HEK293 (cell line): ENCODE results near the gene MAML2.

Experiments
- CTCF ChIA-PET: fragments of 350-600 bp; formaldehyde crosslinking; extraction: SDS; loops from one replicate; lab custom pipeline; 2021; ENCODE audit warnings: antibody characterized with exemption; lab: Yijun Ruan, JAX
- POLR2A ChIA-PET: fragments of 300-600 bp; formaldehyde crosslinking; extraction: SDS; loops from one replicate; lab custom pipeline; 2020; ENCODE audit warnings: antibody characterized with exemption, inconsistent platforms; lab: Yijun Ruan, JAX
- H3K27ac ChIP-seq: fragments of 200-500 bp; sonication (Bioruptor generic); 2 replicates; pipeline ENCODE4 v1.5.1; 2014; ENCODE audit warnings: low read depth, low read length, control low read depth, inconsistent platforms; ENCODE audit errors: extremely low read depth
- H3K36me3 ChIP-seq, 2 experiments: fragments of 200-500 bp in 1 of 2; sonication (Bioruptor generic) in 1 of 2; 1 replicate in 1 of 2; 2 replicates in 1 of 2; pipeline ENCODE4 v1.5.1; 2014 to 2017; ENCODE audit warnings: inconsistent platforms in 2 of 2, low read length in 2 of 2; ENCODE audit not compliant: control insufficient read depth in 2 of 2, insufficient read depth in 1 of 2
- H3K4me1 ChIP-seq: fragments of 200-500 bp; sonication (Bioruptor generic); 2 replicates; pipeline ENCODE4 v1.5.1; 2014; ENCODE audit warnings: mild to moderate bottlenecking, low read length, inconsistent platforms; ENCODE audit not compliant: control insufficient read depth, insufficient read depth
- H3K4me3 ChIP-seq: 2 replicates; pipeline ENCODE4 v1.5.1; 2011; ENCODE audit warnings: low read depth, mild to moderate bottlenecking, control low read depth, low read length, moderate library complexity
- H3K9me3 ChIP-seq: fragments of 200-500 bp; sonication (Bioruptor generic); 2 replicates; pipeline ENCODE4 v1.5.1; 2014; ENCODE audit warnings: low read depth, low read length, inconsistent platforms; ENCODE audit not compliant: control insufficient read depth, insufficient read depth
- GLIS1 ChIP-seq: fragments of 450-650 bp; formaldehyde crosslinking; IDR thresholded peaks from 2 replicates; pipeline ENCODE4 v1.5.1; 2016; ENCODE audit warnings: missing biosample characterization, missing genetic modification characterization
- KLF16 ChIP-seq: fragments of 450-650 bp; formaldehyde crosslinking; IDR thresholded peaks from 2 replicates; pipeline ENCODE4 v1.5.1; 2017; ENCODE audit warnings: missing biosample characterization, missing genetic modification characterization
- KLF9 ChIP-seq: fragments of 450-650 bp; formaldehyde crosslinking; IDR thresholded peaks from 2 replicates; pipeline ENCODE4 v1.5.1; 2016; ENCODE audit warnings: missing biosample characterization, missing genetic modification characterization, low read depth
- MZF1 ChIP-seq: fragments of 450-650 bp; formaldehyde crosslinking; IDR thresholded peaks from 2 replicates; pipeline ENCODE4 v1.5.1; 2017; ENCODE audit warnings: missing biosample characterization, missing genetic modification characterization, borderline replicate concordance
- TCF7L2 ChIP-seq: IDR thresholded peaks from 2 replicates; pipeline ENCODE4 v1.6.1; 2011; ENCODE audit warnings: low read depth, mild to moderate bottlenecking, inconsistent platforms, low read length, moderate library complexity, borderline replicate concordance
- ZBTB8A ChIP-seq: fragments of 450-650 bp; formaldehyde crosslinking; IDR thresholded peaks from 2 replicates; pipeline ENCODE4 v1.5.1; 2016; ENCODE audit warnings: missing biosample characterization, missing genetic modification characterization
- ZFP3 ChIP-seq: fragments of 450-650 bp; formaldehyde crosslinking; IDR thresholded peaks from 2 replicates; pipeline ENCODE4 v1.5.1; 2016; ENCODE audit warnings: low read depth, missing biosample characterization, missing genetic modification characterization
- ZFP69B ChIP-seq: fragments of 450-650 bp; formaldehyde crosslinking; IDR thresholded peaks from 2 replicates; pipeline ENCODE4 v1.5.1; 2016; ENCODE audit warnings: missing biosample characterization, missing genetic modification characterization
- ZNF112 ChIP-seq: fragments of 450-650 bp; formaldehyde crosslinking; IDR thresholded peaks from 2 replicates; pipeline ENCODE4 v1.5.0; 2017; ENCODE audit warnings: missing biosample characterization, missing genetic modification characterization
- ZNF16 ChIP-seq: fragments of 450-650 bp; formaldehyde crosslinking; IDR thresholded peaks from 2 replicates; pipeline ENCODE4 v1.5.1; 2016; ENCODE audit warnings: low read depth, missing biosample characterization, missing genetic modification characterization
- ZNF169 ChIP-seq: fragments of 450-650 bp; formaldehyde crosslinking; IDR thresholded peaks from 2 replicates; pipeline ENCODE4 v1.5.1; 2016; ENCODE audit warnings: missing biosample characterization, missing genetic modification characterization
- ZNF239 ChIP-seq: fragments of 450-650 bp; formaldehyde crosslinking; IDR thresholded peaks from 2 replicates; pipeline ENCODE4 v1.5.1; 2016; ENCODE audit warnings: missing biosample characterization, missing genetic modification characterization
- ZNF274 ChIP-seq, 2 experiments: fragments of 200-500 bp in 1 of 2; fragments of 450-650 bp in 1 of 2; sonication (Bioruptor generic) in 1 of 2; formaldehyde crosslinking in 1 of 2; IDR thresholded peaks; 2 replicates each; pipeline versions ENCODE4 v1.5.1 to v1.6.1; 2014 to 2016; ENCODE audit warnings: borderline replicate concordance in 1 of 2, inconsistent platforms in 1 of 2, low read length in 1 of 2, missing biosample characterization in 1 of 2, missing genetic modification characterization in 1 of 2
- ZNF292 ChIP-seq: fragments of 450-650 bp; formaldehyde crosslinking; IDR thresholded peaks from 2 replicates; pipeline ENCODE4 v1.5.1; 2016; ENCODE audit warnings: low read depth, missing biosample characterization, missing genetic modification characterization, borderline replicate concordance
- ZNF311 ChIP-seq: fragments of 450-650 bp; formaldehyde crosslinking; IDR thresholded peaks from 2 replicates; pipeline ENCODE4 v1.5.1; 2017; ENCODE audit warnings: missing biosample characterization, missing genetic modification characterization, borderline replicate concordance
- ZNF324 ChIP-seq: fragments of 450-650 bp; formaldehyde crosslinking; IDR thresholded peaks from 2 replicates; pipeline ENCODE4 v1.5.1; 2016; ENCODE audit warnings: missing biosample characterization, missing genetic modification characterization
- ZNF335 ChIP-seq: fragments of 450-650 bp; formaldehyde crosslinking; conservative IDR thresholded peaks from 2 replicates; pipeline ENCODE4 v1.5.1; 2016; ENCODE audit warnings: missing biosample characterization, missing genetic modification characterization
- ZNF416 ChIP-seq: fragments of 450-650 bp; formaldehyde crosslinking; IDR thresholded peaks from 2 replicates; pipeline ENCODE4 v1.5.1; 2016; ENCODE audit warnings: missing biosample characterization, missing genetic modification characterization
- ZNF423 ChIP-seq: fragments of 450-650 bp; formaldehyde crosslinking; IDR thresholded peaks from 2 replicates; pipeline ENCODE4 v1.5.1; 2016; ENCODE audit warnings: missing biosample characterization, missing genetic modification characterization
- ZNF473 ChIP-seq: fragments of 450-650 bp; formaldehyde crosslinking; IDR thresholded peaks from 2 replicates; pipeline ENCODE4 v1.5.1; 2017; ENCODE audit warnings: missing biosample characterization, missing genetic modification characterization
- ZNF558 ChIP-seq: fragments of 450-650 bp; formaldehyde crosslinking; IDR thresholded peaks from 2 replicates; pipeline ENCODE4 v1.5.1; 2016; ENCODE audit warnings: missing biosample characterization, missing genetic modification characterization
- ZNF560 ChIP-seq: fragments of 450-650 bp; formaldehyde crosslinking; IDR thresholded peaks from 2 replicates; pipeline ENCODE4 v1.5.1; 2017; ENCODE audit warnings: missing biosample characterization, missing genetic modification characterization, borderline replicate concordance
- ZNF585B ChIP-seq: fragments of 450-650 bp; formaldehyde crosslinking; IDR thresholded peaks from 2 replicates; pipeline ENCODE4 v1.5.1; 2016; ENCODE audit warnings: missing biosample characterization, missing genetic modification characterization
- ZNF621 ChIP-seq: fragments of 450-650 bp; formaldehyde crosslinking; IDR thresholded peaks from 2 replicates; pipeline ENCODE4 v1.5.1; 2017; ENCODE audit warnings: missing biosample characterization, missing genetic modification characterization
- ZNF707 ChIP-seq: fragments of 450-650 bp; formaldehyde crosslinking; IDR thresholded peaks from 2 replicates; pipeline ENCODE4 v1.5.1; 2016; ENCODE audit warnings: missing biosample characterization, missing genetic modification characterization
- ZNF76 ChIP-seq: fragments of 450-650 bp; formaldehyde crosslinking; IDR thresholded peaks from 2 replicates; pipeline ENCODE4; 2016; ENCODE audit warnings: low read depth, missing biosample characterization, missing genetic modification characterization, borderline replicate concordance
- ZNF837 ChIP-seq: fragments of 450-650 bp; formaldehyde crosslinking; IDR thresholded peaks from 2 replicates; pipeline ENCODE4 v1.5.1; 2016; ENCODE audit warnings: missing biosample characterization, missing genetic modification characterization
- ZSCAN18 ChIP-seq: fragments of 450-650 bp; formaldehyde crosslinking; IDR thresholded peaks from 2 replicates; pipeline ENCODE4 v1.5.1; 2016; ENCODE audit warnings: missing biosample characterization, missing genetic modification characterization
- TF ChIP-seq, protein P1 (sequence below): fragments of 450-650 bp; formaldehyde crosslinking; IDR thresholded peaks from 2 replicates; pipeline ENCODE4; 2016; ENCODE audit warnings: missing biosample characterization, missing genetic modification characterization
- TF ChIP-seq, protein P2 (sequence below): IDR thresholded peaks from 2 replicates; pipeline ENCODE4 v1.6.1; 2011; ENCODE audit warnings: mild to moderate bottlenecking, low read depth, low read length, borderline replicate concordance
- TF ChIP-seq, protein P3 (sequence below): fragments of 450-650 bp; formaldehyde crosslinking; IDR thresholded peaks from 2 replicates; pipeline ENCODE4 v1.5.1; 2016; ENCODE audit warnings: missing biosample characterization, missing genetic modification characterization, low read depth

The MAML2 gene

DNA sequence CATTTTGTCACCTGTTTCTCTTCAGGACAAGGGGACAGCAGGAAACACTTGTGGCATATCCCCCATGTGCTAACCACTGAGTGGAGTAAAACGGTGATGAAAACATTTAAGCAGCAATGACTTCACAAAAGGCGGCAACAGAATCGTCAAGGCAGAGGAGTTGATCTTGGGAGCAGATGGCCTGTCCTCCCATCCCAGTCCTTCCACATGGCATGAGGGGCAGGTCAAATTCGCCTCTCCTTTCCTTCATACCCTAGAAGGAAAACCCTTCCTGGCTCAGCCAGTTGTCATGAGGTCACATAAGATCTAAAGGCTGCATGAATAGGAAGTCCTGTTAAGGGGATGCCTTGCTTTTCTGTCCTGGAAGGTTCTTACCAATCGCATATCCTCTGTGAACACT, 169.1 kb downstream of the MAML2 start:
- no peaks in the 10 kb centered on the region for H3K36me3 ChIP-seq
- H3K27ac ChIP-seq: no peak overlapping the region
- no peak overlapping the region for H3K4me3 ChIP-seq
- POLR2A ChIA-PET: no interaction called here
- TF ChIP-seq ZNF621 (tag by site-specific recombination): no peak
- TF ChIP-seq ZNF76 (tag by site-specific recombination): no peak
- TF ChIP-seq ZNF707 (tag by site-specific recombination): no peak
- no peak for TF ChIP-seq ZNF324 (tag by site-specific recombination)
- no peak for TF ChIP-seq ZNF16 (tag by site-specific recombination)
- TF ChIP-seq ZNF311 (tag by site-specific recombination): no peak
- no peak for TF ChIP-seq KLF9
- no peak for TF ChIP-seq ZNF335
- TF ChIP-seq, protein P1, sequence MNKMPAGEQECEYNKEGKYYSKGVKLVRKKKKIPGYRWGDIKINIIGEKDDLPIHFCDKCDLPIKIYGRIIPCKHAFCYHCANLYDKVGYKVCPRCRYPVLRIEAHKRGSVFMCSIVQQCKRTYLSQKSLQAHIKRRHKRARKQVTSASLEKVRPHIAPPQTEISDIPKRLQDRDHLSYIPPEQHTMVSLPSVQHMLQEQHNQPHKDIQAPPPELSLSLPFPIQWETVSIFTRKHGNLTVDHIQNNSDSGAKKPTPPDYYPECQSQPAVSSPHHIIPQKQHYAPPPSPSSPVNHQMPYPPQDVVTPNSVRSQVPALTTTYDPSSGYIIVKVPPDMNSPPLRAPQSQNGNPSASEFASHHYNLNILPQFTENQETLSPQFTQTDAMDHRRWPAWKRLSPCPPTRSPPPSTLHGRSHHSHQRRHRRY (tag by site-specific recombination): no peak
- TF ChIP-seq ZSCAN18: no peak
- TF ChIP-seq ZNF560: no peak
- no peak for TF ChIP-seq ZNF292
- TF ChIP-seq ZNF169 (tag by site-specific recombination): no peak
- no peak for TF ChIP-seq ZNF112 (tag by site-specific recombination)
- TF ChIP-seq ZNF239 (tag by site-specific recombination): no peak
- no peak for TF ChIP-seq ZNF274 (IDR thresholded peaks at IDR 0.05; ENCODE audit: low read length)
- TF ChIP-seq ZNF274 (tag by site-specific recombination; IDR thresholded peaks at IDR 0.05; ENCODE audit: borderline replicate concordance): no peak
- no peak for TF ChIP-seq ZFP3 (tag by site-specific recombination)
- TF ChIP-seq ZNF416 (tag by site-specific recombination): no peak
- TF ChIP-seq, protein P2, sequence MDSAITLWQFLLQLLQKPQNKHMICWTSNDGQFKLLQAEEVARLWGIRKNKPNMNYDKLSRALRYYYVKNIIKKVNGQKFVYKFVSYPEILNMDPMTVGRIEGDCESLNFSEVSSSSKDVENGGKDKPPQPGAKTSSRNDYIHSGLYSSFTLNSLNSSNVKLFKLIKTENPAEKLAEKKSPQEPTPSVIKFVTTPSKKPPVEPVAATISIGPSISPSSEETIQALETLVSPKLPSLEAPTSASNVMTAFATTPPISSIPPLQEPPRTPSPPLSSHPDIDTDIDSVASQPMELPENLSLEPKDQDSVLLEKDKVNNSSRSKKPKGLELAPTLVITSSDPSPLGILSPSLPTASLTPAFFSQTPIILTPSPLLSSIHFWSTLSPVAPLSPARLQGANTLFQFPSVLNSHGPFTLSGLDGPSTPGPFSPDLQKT: no peak
- no peaks in the 10 kb centered on the region for H3K9me3 ChIP-seq
- CTCF ChIA-PET: no interaction called here
- no peaks in the 10 kb centered on the region; the same call in 1 of the 2 replicates for H3K4me1 ChIP-seq

DNA sequence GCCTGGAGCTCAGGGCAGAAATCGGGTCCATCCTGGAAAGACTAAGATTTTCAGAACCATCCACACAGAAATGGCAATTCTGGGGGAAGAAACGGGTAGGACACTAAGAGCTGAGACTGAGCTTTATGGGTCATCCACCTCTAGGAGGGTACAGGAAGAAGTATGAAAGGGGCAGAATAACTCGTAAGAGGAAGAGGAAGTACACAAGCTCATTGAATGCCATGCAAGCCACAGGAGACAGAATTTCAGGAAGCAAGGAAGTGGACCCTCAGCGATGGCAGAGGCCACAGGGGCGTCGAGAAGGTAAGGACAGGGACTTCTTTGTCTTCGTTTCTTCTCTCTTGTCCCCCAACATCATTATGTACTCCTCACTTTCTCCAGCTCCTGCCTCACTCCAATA, 169.6 kb downstream of the MAML2 start:
- ChIA-PET POLR2A (no interaction called here), CTCF (no interaction called here)
- Histone ChIP-seq H3K9me3 (no peaks in the 10 kb centered on the region), H3K4me1 (no peaks in the 10 kb centered on the region; the same call in 1 of the 2 replicates), H3K36me3 (no peaks in the 10 kb centered on the region), H3K4me3 (no peak overlapping the region), H3K27ac (no peak overlapping the region)
- TF ChIP-seq ZFP69B (tag by site-specific recombination) (no peak), ZNF560 (no peak), ZNF423 (tag by site-specific recombination) (no peak), MZF1 (no peak), KLF16 (tag by site-specific recombination) (no peak), ZNF16 (tag by site-specific recombination) (no peak), ZBTB8A (tag by site-specific recombination) (no peak), ZNF558 (tag by site-specific recombination) (no peak), ZNF473 (tag by site-specific recombination) (no peak), TCF7L2 (no peak), GLIS1 (tag by site-specific recombination) (no peak), ZNF837 (tag by site-specific recombination) (no peak), ZNF585B (tag by site-specific recombination) (no peak)
- TF ChIP-seq, protein P3, sequence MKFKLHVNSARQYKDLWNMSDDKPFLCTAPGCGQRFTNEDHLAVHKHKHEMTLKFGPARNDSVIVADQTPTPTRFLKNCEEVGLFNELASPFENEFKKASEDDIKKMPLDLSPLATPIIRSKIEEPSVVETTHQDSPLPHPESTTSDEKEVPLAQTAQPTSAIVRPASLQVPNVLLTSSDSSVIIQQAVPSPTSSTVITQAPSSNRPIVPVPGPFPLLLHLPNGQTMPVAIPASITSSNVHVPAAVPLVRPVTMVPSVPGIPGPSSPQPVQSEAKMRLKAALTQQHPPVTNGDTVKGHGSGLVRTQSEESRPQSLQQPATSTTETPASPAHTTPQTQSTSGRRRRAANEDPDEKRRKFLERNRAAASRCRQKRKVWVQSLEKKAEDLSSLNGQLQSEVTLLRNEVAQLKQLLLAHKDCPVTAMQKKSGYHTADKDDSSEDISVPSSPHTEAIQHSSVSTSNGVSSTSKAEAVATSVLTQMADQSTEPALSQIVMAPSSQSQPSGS: no peak
